ENCODE results near the gene GALNT15.

GALNT15 gene

DNA sequence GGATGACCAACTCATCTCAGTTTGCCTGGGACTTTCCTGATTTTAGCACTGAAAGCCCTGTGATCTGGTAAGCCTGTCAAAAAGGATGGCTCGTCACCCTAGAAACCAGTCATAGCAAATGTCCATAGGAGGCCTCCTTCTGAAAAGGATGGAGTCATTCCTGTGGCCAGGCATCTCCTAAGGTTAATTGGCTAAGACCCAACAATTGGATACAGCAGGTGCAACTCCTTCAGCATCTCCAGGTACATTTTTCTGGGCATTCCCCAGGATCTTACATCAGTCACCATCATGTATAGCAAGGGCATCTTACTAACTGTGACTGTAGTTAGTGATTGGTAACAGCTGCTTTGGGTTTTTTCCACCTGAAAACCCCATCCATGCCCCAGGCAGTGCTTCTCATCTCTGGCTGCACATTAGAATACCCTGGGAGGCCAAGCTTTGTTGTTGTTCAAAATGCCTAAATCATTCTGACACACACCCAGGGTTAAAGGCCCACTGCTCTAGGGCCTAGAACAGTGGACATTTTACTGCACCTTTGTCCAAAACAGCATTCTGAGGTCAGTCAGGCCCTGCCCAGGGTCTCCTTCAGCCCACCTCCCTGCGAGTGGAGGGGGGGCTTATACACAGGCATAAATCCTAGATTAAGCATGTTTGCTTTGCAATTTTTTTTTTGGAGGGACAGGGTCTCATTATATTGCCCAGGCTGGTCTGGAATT lies 28.3 kb upstream of the GALNT15 start:
- Histone ChIP-seq H3K27me3 (ENCODE audit: insufficient read depth, low read length, poor library complexity, severe bottlenecking) (no peaks in the 10 kb centered on the region), H3K4me1 (ENCODE audit: insufficient read depth, low read length, poor library complexity, severe bottlenecking) (no peaks in the 10 kb centered on the region), H3K9me3 (ENCODE audit: insufficient read depth, low read depth, low read length) (peaks cover 5% of the 10 kb centered on the region; the same call in 1 of the 2 replicates), H3F3A (ENCODE audit: low read depth) (no peaks in the 10 kb centered on the region), H3K79me2 (ENCODE audit: insufficient read depth, low read length) (no peaks in the 10 kb centered on the region), H3K36me3 (ENCODE audit: insufficient read depth, low read length) (no peaks in the 10 kb centered on the region), H3K4me2 (ENCODE audit: low read depth, low read length, poor library complexity, severe bottlenecking) (no peak overlapping the region), H3K4me3 (ENCODE audit: low read length, poor library complexity, severe bottlenecking) (no peak overlapping the region), H4K20me1 (ENCODE audit: insufficient read depth, low read length, poor library complexity, severe bottlenecking) (no peaks in the 10 kb centered on the region), H3K9me2 (replicated peaks; ENCODE audit: low read depth, low read length) (no peaks in the 10 kb centered on the region), H3K9ac (ENCODE audit: low read depth, low read length, poor library complexity, severe bottlenecking) (no peak overlapping the region), H2AFZ (ENCODE audit: low read length) (no peak overlapping the region)
- TF ChIP-seq EZH2phosphoT487 (IDR thresholded peaks at IDR 0.05; ENCODE audit: borderline replicate concordance), result no peak
- TF ChIP-seq, protein P1, sequence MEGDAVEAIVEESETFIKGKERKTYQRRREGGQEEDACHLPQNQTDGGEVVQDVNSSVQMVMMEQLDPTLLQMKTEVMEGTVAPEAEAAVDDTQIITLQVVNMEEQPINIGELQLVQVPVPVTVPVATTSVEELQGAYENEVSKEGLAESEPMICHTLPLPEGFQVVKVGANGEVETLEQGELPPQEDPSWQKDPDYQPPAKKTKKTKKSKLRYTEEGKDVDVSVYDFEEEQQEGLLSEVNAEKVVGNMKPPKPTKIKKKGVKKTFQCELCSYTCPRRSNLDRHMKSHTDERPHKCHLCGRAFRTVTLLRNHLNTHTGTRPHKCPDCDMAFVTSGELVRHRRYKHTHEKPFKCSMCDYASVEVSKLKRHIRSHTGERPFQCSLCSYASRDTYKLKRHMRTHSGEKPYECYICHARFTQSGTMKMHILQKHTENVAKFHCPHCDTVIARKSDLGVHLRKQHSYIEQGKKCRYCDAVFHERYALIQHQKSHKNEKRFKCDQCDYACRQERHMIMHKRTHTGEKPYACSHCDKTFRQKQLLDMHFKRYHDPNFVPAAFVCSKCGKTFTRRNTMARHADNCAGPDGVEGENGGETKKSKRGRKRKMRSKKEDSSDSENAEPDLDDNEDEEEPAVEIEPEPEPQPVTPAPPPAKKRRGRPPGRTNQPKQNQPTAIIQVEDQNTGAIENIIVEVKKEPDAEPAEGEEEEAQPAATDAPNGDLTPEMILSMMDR (conservative IDR thresholded peaks at IDR 0.05; ENCODE audit: low read length), result no peak

DNA sequence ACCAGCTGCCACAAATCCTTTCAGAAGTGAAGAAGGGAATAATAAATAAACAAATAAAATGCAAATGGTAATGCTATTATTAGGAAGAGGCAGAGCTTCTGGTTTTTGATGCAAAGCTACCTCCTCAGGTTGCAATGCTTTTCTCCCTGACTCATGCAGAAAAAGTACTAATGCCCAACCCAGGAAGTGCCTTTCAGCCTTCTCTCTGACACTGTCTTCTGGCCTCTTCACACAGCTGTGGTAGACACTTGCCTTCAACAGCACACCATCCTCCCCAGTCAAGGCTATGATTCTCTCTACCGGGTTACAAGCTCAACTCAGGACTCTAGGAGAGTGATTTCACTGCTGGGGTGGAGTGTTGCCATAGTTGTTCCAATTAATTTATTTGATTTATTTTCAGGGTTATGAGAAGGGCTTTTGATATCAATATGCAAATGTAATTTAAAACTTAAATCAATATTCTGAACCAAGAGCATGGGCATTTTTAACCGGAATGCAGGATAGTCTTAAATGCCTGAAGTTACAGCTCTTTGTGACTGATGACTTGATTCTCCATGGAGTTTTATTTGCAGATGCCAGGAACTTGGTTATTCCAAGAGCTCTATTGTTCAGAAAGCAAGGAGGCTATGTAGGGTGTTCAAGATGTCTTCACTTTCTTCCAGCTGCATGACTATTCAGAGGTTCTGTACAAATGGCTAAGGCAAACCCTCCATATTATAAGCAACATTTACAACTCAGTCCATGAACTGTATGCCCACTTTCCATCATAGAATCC lies 27.1 kb upstream of the GALNT15 start:
- no peaks in the 10 kb centered on the region for H3K36me3 ChIP-seq (ENCODE audit: insufficient read depth, low read length)
- H3K79me2 ChIP-seq (ENCODE audit: insufficient read depth, low read length), result no peaks in the 10 kb centered on the region
- no peaks in the 10 kb centered on the region for H3K9me2 ChIP-seq (replicated peaks; ENCODE audit: low read depth, low read length)
- TF ChIP-seq, protein P1 (conservative IDR thresholded peaks at IDR 0.05; ENCODE audit: low read length), result no peak
- TF ChIP-seq EZH2phosphoT487 (IDR thresholded peaks at IDR 0.05; ENCODE audit: borderline replicate concordance), result no peak
- peaks cover 5% of the 10 kb centered on the region; the same call in 1 of the 2 replicates for H3K9me3 ChIP-seq (ENCODE audit: insufficient read depth, low read depth, low read length)
- H3K4me2 ChIP-seq (ENCODE audit: low read depth, low read length, poor library complexity, severe bottlenecking), result no peak overlapping the region
- no peaks in the 10 kb centered on the region for H3K4me1 ChIP-seq (ENCODE audit: insufficient read depth, low read length, poor library complexity, severe bottlenecking)
- no peaks in the 10 kb centered on the region for H4K20me1 ChIP-seq (ENCODE audit: insufficient read depth, low read length, poor library complexity, severe bottlenecking)
- no peaks in the 10 kb centered on the region for H3F3A ChIP-seq (ENCODE audit: low read depth)
- H2AFZ ChIP-seq (ENCODE audit: low read length), result no peak overlapping the region
- H3K27me3 ChIP-seq (ENCODE audit: insufficient read depth, low read length, poor library complexity, severe bottlenecking), result no peaks in the 10 kb centered on the region
- no peak overlapping the region for H3K9ac ChIP-seq (ENCODE audit: low read depth, low read length, poor library complexity, severe bottlenecking)
- H3K4me3 ChIP-seq (ENCODE audit: low read length, poor library complexity, severe bottlenecking), result no peak overlapping the region

GRCh38 chr3:16148213-16148612 lies 26.3 kb upstream of the GALNT15 start:
- H3K9me3 ChIP-seq (ENCODE audit: insufficient read depth, low read depth, low read length), result peaks cover 5% of the 10 kb centered on the region; the same call in 1 of the 2 replicates

More at GRCh38 chr3:16148213-16148612, 26.3 kb upstream of the GALNT15 start:
- Histone ChIP-seq H2AFZ (ENCODE audit: low read length) (no peak overlapping the region), H3K4me1 (ENCODE audit: insufficient read depth, low read length, poor library complexity, severe bottlenecking) (no peaks in the 10 kb centered on the region), H3K4me3 (ENCODE audit: low read length, poor library complexity, severe bottlenecking) (no peak overlapping the region), H4K20me1 (ENCODE audit: insufficient read depth, low read length, poor library complexity, severe bottlenecking) (no peaks in the 10 kb centered on the region), H3F3A (ENCODE audit: low read depth) (no peaks in the 10 kb centered on the region), H3K27me3 (ENCODE audit: insufficient read depth, low read length, poor library complexity, severe bottlenecking) (no peaks in the 10 kb centered on the region), H3K9ac (ENCODE audit: low read depth, low read length, poor library complexity, severe bottlenecking) (no peak overlapping the region), H3K9me2 (replicated peaks; ENCODE audit: low read depth, low read length) (no peaks in the 10 kb centered on the region), H3K79me2 (ENCODE audit: insufficient read depth, low read length) (no peaks in the 10 kb centered on the region), H3K36me3 (ENCODE audit: insufficient read depth, low read length) (no peaks in the 10 kb centered on the region), H3K4me2 (ENCODE audit: low read depth, low read length, poor library complexity, severe bottlenecking) (no peak overlapping the region)
- TF ChIP-seq, protein P1 (conservative IDR thresholded peaks at IDR 0.05; ENCODE audit: low read length), result no peak
- TF ChIP-seq EZH2phosphoT487 (IDR thresholded peaks at IDR 0.05; ENCODE audit: borderline replicate concordance), result no peak
